ENCODE data around the gene UBB. TPM values are rescaled to one million over a fixed set of nuclear protein-coding genes. Genes with fewer than 3 reads are reported as not detected.
"Not testable (repeated sequence)": the region's sequence is repeated elsewhere in the genome, so short reads cannot be mapped to it uniquely, and the experiment has no call there.

The UBB gene
- polyA plus RNA-seq, 1 donor from 2014 or later: 2,318 TPM

DNA sequence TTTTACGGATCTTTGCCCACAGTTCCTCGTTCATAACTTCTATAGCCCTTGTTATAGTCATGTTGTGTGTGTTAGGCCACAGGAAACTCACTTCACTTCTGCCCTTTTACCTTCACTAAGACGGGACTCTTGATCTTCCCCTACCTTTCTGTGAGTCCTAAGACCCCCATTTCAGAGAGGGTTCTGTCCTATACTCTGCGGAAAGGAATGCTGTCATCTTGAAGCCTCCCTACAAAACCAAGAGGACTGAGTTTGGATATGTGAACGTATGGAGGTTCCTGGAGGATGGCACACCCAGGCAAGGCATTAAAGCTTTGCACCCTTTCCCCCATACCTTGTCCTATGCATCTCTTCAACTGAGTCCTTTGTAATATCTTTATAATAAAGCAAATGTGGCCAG lies 3.7 kb downstream of the UBB start:
- H3K9me3 ChIP-seq (ENCODE audit: low read length): no peaks in the 10 kb centered on the region
- no peaks in the 10 kb centered on the region for H3K36me3 ChIP-seq (ENCODE audit: insufficient read depth, low read length)
- H3K9me2 ChIP-seq (ENCODE audit: insufficient read depth, low read length): no peaks in the 10 kb centered on the region
- no peak overlapping the region for H2AFZ ChIP-seq (ENCODE audit: low read depth, low read length)
- H3K4me2 ChIP-seq (ENCODE audit: low read length): no peak overlapping the region
- peaks cover 14% of the 10 kb centered on the region for H3K79me2 ChIP-seq (replicated peaks; ENCODE audit: insufficient read depth, low read length)
- TF ChIP-seq, protein P1, sequence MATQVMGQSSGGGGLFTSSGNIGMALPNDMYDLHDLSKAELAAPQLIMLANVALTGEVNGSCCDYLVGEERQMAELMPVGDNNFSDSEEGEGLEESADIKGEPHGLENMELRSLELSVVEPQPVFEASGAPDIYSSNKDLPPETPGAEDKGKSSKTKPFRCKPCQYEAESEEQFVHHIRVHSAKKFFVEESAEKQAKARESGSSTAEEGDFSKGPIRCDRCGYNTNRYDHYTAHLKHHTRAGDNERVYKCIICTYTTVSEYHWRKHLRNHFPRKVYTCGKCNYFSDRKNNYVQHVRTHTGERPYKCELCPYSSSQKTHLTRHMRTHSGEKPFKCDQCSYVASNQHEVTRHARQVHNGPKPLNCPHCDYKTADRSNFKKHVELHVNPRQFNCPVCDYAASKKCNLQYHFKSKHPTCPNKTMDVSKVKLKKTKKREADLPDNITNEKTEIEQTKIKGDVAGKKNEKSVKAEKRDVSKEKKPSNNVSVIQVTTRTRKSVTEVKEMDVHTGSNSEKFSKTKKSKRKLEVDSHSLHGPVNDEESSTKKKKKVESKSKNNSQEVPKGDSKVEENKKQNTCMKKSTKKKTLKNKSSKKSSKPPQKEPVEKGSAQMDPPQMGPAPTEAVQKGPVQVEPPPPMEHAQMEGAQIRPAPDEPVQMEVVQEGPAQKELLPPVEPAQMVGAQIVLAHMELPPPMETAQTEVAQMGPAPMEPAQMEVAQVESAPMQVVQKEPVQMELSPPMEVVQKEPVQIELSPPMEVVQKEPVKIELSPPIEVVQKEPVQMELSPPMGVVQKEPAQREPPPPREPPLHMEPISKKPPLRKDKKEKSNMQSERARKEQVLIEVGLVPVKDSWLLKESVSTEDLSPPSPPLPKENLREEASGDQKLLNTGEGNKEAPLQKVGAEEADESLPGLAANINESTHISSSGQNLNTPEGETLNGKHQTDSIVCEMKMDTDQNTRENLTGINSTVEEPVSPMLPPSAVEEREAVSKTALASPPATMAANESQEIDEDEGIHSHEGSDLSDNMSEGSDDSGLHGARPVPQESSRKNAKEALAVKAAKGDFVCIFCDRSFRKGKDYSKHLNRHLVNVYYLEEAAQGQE (IDR thresholded peaks at IDR 0.05; ENCODE audit: borderline replicate concordance): no peak
- TF ChIP-seq SMC3 (conservative IDR thresholded peaks at IDR 0.05; ENCODE audit: poor library complexity): no peak
- TF ChIP-seq EP300 (conservative IDR thresholded peaks at IDR 0.05; ENCODE audit: poor library complexity, severe bottlenecking): no peak
- TF ChIP-seq EZH2 (IDR thresholded peaks at IDR 0.05; ENCODE audit: borderline replicate concordance, insufficient read depth, low read length, poor library complexity, severe bottlenecking): no peak
- no peak for TF ChIP-seq RAD21 (conservative IDR thresholded peaks at IDR 0.05)
- TF ChIP-seq, protein P2, sequence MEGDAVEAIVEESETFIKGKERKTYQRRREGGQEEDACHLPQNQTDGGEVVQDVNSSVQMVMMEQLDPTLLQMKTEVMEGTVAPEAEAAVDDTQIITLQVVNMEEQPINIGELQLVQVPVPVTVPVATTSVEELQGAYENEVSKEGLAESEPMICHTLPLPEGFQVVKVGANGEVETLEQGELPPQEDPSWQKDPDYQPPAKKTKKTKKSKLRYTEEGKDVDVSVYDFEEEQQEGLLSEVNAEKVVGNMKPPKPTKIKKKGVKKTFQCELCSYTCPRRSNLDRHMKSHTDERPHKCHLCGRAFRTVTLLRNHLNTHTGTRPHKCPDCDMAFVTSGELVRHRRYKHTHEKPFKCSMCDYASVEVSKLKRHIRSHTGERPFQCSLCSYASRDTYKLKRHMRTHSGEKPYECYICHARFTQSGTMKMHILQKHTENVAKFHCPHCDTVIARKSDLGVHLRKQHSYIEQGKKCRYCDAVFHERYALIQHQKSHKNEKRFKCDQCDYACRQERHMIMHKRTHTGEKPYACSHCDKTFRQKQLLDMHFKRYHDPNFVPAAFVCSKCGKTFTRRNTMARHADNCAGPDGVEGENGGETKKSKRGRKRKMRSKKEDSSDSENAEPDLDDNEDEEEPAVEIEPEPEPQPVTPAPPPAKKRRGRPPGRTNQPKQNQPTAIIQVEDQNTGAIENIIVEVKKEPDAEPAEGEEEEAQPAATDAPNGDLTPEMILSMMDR (IDR thresholded peaks at IDR 0.05; ENCODE audit: poor library complexity, severe bottlenecking): no peak
- no peak for TF ChIP-seq POLR2AphosphoS5 (IDR thresholded peaks at IDR 0.05)
- no peak for TF ChIP-seq TAF1 (IDR thresholded peaks at IDR 0.05; ENCODE audit: low read depth)
- TF ChIP-seq MXI1 (conservative IDR thresholded peaks at IDR 0.05; ENCODE audit: poor library complexity, severe bottlenecking): no peak
- no peaks in the 10 kb centered on the region for H4K20me1 ChIP-seq (ENCODE audit: insufficient read depth)
- no peaks in the 10 kb centered on the region for H3F3A ChIP-seq (ENCODE audit: insufficient read depth, low read length, poor library complexity, severe bottlenecking)
- no peaks in the 10 kb centered on the region for H3K27me3 ChIP-seq (ENCODE audit: insufficient read depth, low read depth, low read length)
- no peak overlapping the region for H3K27ac ChIP-seq (ENCODE audit: low read length)
- no peak overlapping the region for H3K9ac ChIP-seq (ENCODE audit: low read length)
- no peak overlapping the region for H3K4me3 ChIP-seq (ENCODE audit: low read length)

DNA sequence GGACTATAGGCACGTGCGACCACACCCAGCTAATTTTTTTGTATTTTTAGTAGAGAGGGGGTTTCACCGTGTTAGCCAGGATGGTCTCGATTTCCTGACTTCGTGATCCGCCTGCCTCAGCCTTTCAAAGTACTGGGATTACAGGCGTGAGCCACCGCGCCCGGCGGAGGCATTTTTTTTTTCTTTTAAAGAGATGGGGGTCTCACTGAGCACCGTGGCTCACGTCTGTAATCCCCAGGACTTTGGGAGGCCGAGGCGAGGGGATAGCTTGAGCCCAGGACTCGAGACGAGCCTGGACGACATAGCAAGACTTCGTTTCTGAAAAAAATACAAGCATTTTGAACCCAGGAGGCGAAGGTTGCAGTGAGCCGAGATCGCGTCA lies 5.2 kb downstream of the UBB start:
- not testable (repeated sequence) for H3K27ac ChIP-seq (ENCODE audit: low read length); H3K36me3 ChIP-seq (ENCODE audit: insufficient read depth, low read length); H4K20me1 ChIP-seq (ENCODE audit: insufficient read depth); H2AFZ ChIP-seq (ENCODE audit: low read depth, low read length); H3K4me2 ChIP-seq (ENCODE audit: low read length); H3K27me3 ChIP-seq (ENCODE audit: insufficient read depth, low read depth, low read length); H3F3A ChIP-seq (ENCODE audit: insufficient read depth, low read length, poor library complexity, severe bottlenecking); H3K9me3 ChIP-seq (ENCODE audit: low read length); H3K9ac ChIP-seq (ENCODE audit: low read length); H3K4me3 ChIP-seq (ENCODE audit: low read length); H3K9me2 ChIP-seq (ENCODE audit: insufficient read depth, low read length)
- H3K79me2 ChIP-seq (replicated peaks; ENCODE audit: insufficient read depth, low read length): peaks cover 14% of the 10 kb centered on the region

DNA sequence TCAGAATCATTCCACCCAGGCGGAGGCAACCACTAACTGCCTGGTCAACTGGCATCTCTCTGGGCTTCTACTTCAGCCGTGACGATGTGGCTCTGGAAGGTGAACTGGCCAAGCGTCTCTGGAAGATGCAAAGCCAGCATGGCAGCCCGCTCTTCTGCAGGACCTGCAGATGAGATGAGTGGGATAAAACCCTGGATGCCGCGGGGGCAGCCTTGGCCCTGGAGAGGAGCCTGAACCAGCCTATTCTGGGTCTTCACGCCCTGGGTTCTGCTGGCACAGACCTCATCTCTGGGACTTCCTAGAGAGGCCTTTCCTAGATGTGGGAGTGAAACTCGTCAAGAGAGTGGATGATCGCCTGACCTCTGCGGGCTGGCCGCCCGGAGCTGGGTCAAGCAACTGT lies 10.6 kb downstream of the UBB start:
- no peak overlapping the region for H3K4me3 ChIP-seq (ENCODE audit: low read length)
- no peak overlapping the region for H2AFZ ChIP-seq (ENCODE audit: low read depth, low read length)
- no peaks in the 10 kb centered on the region for H3K27me3 ChIP-seq (ENCODE audit: insufficient read depth, low read depth, low read length)
- no peak overlapping the region for H3K4me2 ChIP-seq (ENCODE audit: low read length)
- H3K27ac ChIP-seq (ENCODE audit: low read length): no peak overlapping the region
- no peak for TF ChIP-seq RAD21 (conservative IDR thresholded peaks at IDR 0.05)
- TF ChIP-seq EP300 (conservative IDR thresholded peaks at IDR 0.05; ENCODE audit: poor library complexity, severe bottlenecking): no peak
- no peak for TF ChIP-seq EZH2 (IDR thresholded peaks at IDR 0.05; ENCODE audit: borderline replicate concordance, insufficient read depth, low read length, poor library complexity, severe bottlenecking)
- no peak for TF ChIP-seq MXI1 (conservative IDR thresholded peaks at IDR 0.05; ENCODE audit: poor library complexity, severe bottlenecking)
- TF ChIP-seq, protein P1 (IDR thresholded peaks at IDR 0.05; ENCODE audit: borderline replicate concordance): no peak
- no peak for TF ChIP-seq POLR2AphosphoS5 (IDR thresholded peaks at IDR 0.05)
- TF ChIP-seq TAF1 (IDR thresholded peaks at IDR 0.05; ENCODE audit: low read depth): no peak
- no peak for TF ChIP-seq SMC3 (conservative IDR thresholded peaks at IDR 0.05; ENCODE audit: poor library complexity)
- TF ChIP-seq, protein P2 (IDR thresholded peaks at IDR 0.05; ENCODE audit: poor library complexity, severe bottlenecking): no peak
- no peaks in the 10 kb centered on the region for H3K9me3 ChIP-seq (ENCODE audit: low read length)
- no peaks in the 10 kb centered on the region for H3K9me2 ChIP-seq (ENCODE audit: insufficient read depth, low read length)
- no peaks in the 10 kb centered on the region for H3F3A ChIP-seq (ENCODE audit: insufficient read depth, low read length, poor library complexity, severe bottlenecking)
- no peaks in the 10 kb centered on the region for H3K79me2 ChIP-seq (replicated peaks; ENCODE audit: insufficient read depth, low read length)
- H4K20me1 ChIP-seq (ENCODE audit: insufficient read depth): no peaks in the 10 kb centered on the region
- no peak overlapping the region for H3K9ac ChIP-seq (ENCODE audit: low read length)
- H3K36me3 ChIP-seq (ENCODE audit: insufficient read depth, low read length): no peaks in the 10 kb centered on the region
